HUES48 (cell line): ENCODE data around the gene UBE3D.
"Not testable (repeated sequence)": the region's sequence is repeated elsewhere in the genome, so short reads cannot be mapped to it uniquely, and the experiment has no call there.

Experiments used
- H3K27ac ChIP-seq: one replicate; pipeline ENCODE4 v1.7.0; 2013; ENCODE audit warnings: low read depth, low read length, inconsistent platforms
- H3K27me3 ChIP-seq: 2 replicates; pipeline ENCODE4 v1.6.1; 2013; ENCODE audit warnings: mild to moderate bottlenecking, low read length; ENCODE audit not compliant: control insufficient read depth, insufficient read depth
- H3K36me3 ChIP-seq: 2 replicates; pipeline ENCODE4 v1.6.1; 2013; ENCODE audit warnings: low read length; ENCODE audit not compliant: control insufficient read depth, insufficient read depth
- H3K4me1 ChIP-seq: 2 replicates; pipeline ENCODE4 v1.6.1; 2013; ENCODE audit warnings: mild to moderate bottlenecking, low read length; ENCODE audit not compliant: control insufficient read depth, insufficient read depth
- H3K4me3 ChIP-seq: 2 replicates; pipeline ENCODE4 v1.5.1; 2013; ENCODE audit warnings: mild to moderate bottlenecking, low read depth, low read length
- H3K9ac ChIP-seq: 2 replicates; pipeline ENCODE4 v1.6.1; 2013; ENCODE audit warnings: mild to moderate bottlenecking, low read depth, low read length, moderate library complexity
- H3K9me3 ChIP-seq: 2 replicates; pipeline ENCODE4 v1.6.1; 2013; ENCODE audit warnings: low read length; ENCODE audit not compliant: control insufficient read depth, insufficient read depth

The UBE3D gene

DNA sequence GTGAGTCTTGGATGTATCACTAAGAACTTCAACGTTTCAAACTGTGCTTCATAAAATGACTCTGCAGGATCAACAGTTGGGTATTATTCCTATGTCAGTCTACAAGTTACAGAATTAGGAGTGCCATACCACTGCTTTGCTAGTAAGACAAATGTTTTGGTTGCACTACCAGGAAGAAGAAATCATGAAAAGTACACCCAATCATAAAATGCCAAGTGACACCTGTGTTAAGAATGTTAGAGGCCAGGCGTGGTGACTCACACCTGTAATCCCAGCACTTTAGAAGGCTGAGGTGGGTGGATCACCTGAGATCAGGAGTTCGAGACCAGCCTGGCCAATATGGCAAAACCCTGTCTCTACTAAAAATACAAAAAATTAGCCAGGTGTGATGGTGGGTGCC lies 174.1 kb downstream of the UBE3D start:
- H3K4me3 ChIP-seq, H3K36me3 ChIP-seq, H3K9ac ChIP-seq, H3K9me3 ChIP-seq, H3K27me3 ChIP-seq, H3K27ac ChIP-seq: not testable (repeated sequence)
- H3K4me1 ChIP-seq: peaks cover 15% of the 10 kb centered on the region; the same call in 1 of the 2 replicates

DNA sequence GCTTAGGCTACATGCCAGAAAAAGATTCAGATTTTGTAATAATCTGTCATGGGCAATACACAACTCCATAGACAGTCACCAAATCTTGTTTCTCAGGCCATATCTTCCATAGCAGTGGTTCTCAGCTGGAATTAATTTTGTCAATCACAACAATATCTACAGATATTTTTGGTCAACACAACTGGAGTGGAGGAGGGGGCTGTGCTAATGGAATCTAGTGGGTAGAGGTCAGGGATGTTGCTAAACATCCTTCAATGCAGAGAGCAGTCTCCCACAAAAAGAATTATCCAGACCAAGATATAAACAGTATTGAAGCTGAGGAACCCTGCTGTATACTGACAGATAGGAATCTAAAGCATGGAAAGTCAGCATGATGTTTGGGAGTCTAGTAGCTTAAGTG lies 174.6 kb downstream of the UBE3D start:
- no peak overlapping the region for H3K4me3 ChIP-seq
- no peaks in the 10 kb centered on the region for H3K27me3 ChIP-seq
- H3K9ac ChIP-seq: no peak overlapping the region
- no peaks in the 10 kb centered on the region for H3K36me3 ChIP-seq
- no peaks in the 10 kb centered on the region for H3K9me3 ChIP-seq
- peaks cover 15% of the 10 kb centered on the region; the same call in 1 of the 2 replicates for H3K4me1 ChIP-seq
- no peak overlapping the region for H3K27ac ChIP-seq

DNA sequence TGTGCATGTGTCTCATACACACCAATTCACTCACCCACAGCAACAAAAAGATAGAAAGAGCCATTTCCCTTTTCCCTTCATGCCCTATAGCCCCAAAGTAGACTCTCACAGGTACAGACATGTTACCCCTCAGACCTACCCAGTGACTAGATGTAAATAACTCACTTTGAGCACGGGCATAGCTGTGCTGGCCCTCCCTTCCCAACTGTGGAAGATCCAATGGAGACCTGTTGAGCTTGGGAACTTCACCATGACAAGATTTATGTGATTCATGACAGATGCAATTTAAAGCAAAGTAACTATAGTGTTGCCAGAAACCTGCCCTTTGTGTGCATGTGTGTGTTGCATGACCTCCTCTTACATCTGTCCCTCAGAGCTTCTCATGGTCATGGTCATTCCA lies 175.4 kb downstream of the UBE3D start:
- Histone ChIP-seq H3K4me3 (no peak overlapping the region), H3K9ac (no peak overlapping the region), H3K9me3 (no peaks in the 10 kb centered on the region), H3K27me3 (no peaks in the 10 kb centered on the region), H3K36me3 (no peaks in the 10 kb centered on the region), H3K4me1 (peaks cover 15% of the 10 kb centered on the region; the same call in 1 of the 2 replicates), H3K27ac (no peak overlapping the region)

DNA sequence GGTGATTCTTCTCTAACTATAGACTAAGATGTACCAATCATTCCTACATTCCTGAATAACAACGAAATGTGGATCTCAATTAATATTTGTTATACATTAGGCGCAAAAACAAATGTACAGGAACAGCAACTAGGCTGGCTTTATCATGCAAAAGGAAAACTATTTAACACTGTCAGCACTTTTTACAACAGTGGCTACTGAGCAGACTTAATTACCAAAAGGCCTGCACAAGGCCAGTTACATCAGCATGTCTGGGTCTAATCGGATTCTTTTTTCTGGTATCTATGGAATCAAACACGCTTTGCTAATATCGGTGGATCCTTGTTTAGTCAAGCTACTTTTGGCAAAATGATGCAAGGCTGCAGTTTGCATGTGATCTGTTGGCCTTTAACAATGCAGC lies 176.5 kb downstream of the UBE3D start:
- H3K36me3 ChIP-seq: no peaks in the 10 kb centered on the region
- H3K27me3 ChIP-seq: no peaks in the 10 kb centered on the region
- no peak overlapping the region for H3K27ac ChIP-seq
- peaks cover 15% of the 10 kb centered on the region; the same call in 1 of the 2 replicates for H3K4me1 ChIP-seq
- no peak overlapping the region for H3K9ac ChIP-seq
- no peaks in the 10 kb centered on the region for H3K9me3 ChIP-seq
- H3K4me3 ChIP-seq: no peak overlapping the region

DNA sequence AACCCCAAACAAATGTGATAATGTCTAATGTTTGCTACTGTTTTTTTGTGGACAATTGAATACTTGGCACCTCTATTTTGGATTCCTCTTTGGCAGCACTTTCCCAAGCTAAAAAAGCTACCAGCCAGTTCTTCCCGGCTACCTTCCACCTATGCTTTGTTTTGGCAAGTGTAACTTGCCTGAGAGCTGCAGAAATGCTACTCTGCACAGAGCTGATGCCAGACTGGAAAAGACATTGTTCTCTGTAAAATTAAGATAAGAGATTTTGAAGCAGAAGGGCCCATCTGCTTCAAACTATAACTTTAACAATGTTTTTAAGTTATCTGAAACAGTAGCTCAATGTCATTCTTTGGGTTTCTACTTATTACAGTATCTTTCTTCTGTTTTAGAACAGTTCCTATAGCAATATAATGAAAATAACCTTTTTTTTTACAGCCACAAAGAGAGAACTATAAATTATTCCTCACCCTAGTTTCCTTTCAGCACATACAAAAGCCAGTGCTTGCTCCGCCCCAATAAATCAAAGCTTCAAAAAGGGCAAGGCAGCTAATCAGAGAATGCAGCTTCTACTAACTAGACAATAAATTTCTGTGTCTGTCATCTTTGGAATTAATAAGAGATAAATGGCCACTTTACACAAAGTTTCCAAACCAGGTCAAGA lies 183.1 kb downstream of the UBE3D start:
- H3K9ac ChIP-seq: no peak overlapping the region
- no peak overlapping the region for H3K27ac ChIP-seq
- H3K4me3 ChIP-seq: no peak overlapping the region
- no peaks in the 10 kb centered on the region for H3K36me3 ChIP-seq
- no peaks in the 10 kb centered on the region for H3K9me3 ChIP-seq
- no peaks in the 10 kb centered on the region for H3K4me1 ChIP-seq
- H3K27me3 ChIP-seq: no peaks in the 10 kb centered on the region

DNA sequence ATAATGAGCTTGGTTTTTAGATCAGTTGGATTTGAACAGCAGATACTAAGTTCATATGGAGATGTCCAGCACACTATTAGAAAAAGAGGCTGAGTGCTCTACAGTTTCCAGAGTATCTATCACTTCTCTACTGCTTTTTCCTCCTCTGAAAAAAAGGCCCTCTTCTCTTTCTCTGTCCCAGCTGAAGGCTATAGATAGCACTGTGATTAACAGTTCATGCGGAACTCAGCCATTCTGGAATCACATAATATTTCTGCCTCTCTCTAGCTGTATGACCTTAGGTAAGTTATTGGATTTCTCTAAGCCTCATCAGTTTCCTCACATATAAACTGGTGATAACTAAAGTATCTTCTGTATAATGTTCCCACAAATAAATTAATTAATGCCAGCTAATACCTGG lies 184.1 kb downstream of the UBE3D start:
- no peaks in the 10 kb centered on the region for H3K4me1 ChIP-seq
- no peaks in the 10 kb centered on the region for H3K9me3 ChIP-seq

DNA sequence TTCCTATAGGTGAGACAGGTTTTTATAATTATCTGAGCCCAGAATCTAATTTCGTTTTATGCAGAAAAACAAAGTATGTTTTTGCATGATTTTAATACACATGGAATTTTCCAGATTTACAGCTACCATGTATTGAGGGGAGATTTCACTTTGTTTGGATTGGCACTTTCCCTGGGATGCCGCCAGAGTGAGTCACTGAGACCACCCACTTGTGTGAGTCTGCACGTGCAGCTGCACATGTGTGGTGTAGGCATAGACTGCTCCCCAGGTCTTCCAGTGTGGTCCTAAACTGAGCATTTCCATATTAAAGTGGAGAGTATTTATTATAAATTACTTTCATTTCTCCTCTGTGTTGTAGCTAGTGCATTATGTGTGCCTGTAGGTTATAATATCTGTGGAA lies 186.8 kb downstream of the UBE3D start:
- Histone ChIP-seq H3K4me3 (no peak overlapping the region), H3K27ac (no peak overlapping the region), H3K4me1 (no peaks in the 10 kb centered on the region), H3K9me3 (no peaks in the 10 kb centered on the region), H3K27me3 (no peaks in the 10 kb centered on the region), H3K36me3 (no peaks in the 10 kb centered on the region), H3K9ac (no peak overlapping the region)

More for the DNA sequence above, 184.1 kb downstream of the UBE3D start:
- no peak overlapping the region for H3K4me3 ChIP-seq
- H3K9ac ChIP-seq: no peak overlapping the region
- H3K27me3 ChIP-seq: no peaks in the 10 kb centered on the region
- no peaks in the 10 kb centered on the region for H3K36me3 ChIP-seq
- H3K27ac ChIP-seq: no peak overlapping the region

DNA sequence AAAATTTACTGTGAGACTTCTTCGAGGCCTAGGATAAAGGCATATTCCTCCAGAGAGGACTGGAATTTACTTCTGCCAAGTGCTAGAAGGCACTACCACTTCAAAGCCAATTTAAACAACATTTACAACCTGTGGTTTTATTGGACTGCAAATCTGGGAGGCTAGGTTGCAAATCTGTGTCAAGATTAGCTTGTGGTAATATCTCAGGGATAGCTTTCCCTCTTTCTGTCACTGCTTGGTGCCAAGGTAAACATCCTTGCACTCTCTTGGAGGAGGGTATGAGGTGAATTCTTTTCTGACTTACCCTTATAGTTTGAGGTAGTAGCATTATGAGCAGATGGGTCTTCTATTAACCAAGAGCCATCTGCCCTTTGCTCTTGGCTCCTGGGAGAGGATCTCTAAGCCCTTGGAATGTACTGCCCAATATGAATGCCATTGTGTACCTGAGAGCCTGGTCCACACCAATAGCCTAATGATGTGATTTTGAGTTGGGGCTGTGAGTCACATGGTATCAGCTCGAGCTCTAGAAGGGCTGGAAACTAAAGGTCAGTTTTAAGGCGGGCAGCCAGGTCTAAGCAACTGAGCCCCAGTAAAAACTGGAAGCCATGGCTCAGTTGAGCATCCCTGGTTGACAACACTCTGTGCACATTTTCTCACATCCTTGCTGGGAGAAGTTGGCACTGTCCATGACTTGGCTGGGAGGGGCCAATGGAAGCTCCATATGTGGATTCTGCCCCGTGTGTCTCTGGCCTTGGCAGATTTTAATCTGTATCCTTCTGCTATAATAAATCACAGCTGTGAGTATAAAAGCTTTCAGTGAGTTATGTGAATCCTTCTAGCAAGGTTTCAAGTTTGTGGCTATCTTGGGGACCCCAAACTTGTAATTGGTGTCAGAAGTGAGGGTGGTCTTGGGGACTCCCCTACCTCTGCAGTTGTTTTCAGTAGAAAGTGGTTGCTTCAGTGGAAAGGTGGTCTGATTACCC lies 188.1 kb downstream of the UBE3D start:
- Histone ChIP-seq H3K4me3 (no peak overlapping the region), H3K9ac (no peak overlapping the region), H3K27ac (no peak overlapping the region), H3K9me3 (no peaks in the 10 kb centered on the region), H3K36me3 (no peaks in the 10 kb centered on the region), H3K4me1 (no peaks in the 10 kb centered on the region), H3K27me3 (no peaks in the 10 kb centered on the region)

DNA sequence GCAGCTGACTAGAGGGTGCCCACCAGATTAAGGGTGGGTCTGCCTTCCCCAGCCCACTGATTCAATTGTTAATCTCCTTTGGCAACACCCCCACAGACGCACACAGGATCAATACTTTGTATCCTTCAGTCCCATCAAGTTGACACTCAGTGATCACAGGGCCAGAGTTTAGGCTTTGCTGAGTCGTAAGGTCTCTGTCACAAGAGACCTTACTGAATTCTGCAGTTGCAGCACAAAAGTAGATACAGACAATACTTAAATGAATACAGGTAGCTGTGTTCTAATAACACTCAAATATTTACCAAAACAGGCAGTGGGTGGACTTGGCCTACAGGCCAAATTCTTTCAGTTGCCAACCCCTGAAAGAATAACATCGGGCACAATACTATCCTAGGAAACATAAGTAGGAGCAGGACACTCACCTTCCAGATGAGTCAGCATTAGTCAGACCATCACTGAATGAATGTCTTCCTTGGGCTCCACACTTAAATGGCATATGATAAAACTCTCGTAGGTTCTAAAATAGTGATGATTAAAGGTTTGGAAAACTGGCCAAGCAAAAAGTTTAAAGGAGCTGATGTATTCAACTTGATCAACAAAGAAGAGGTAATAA lies 190.0 kb downstream of the UBE3D start:
- Histone ChIP-seq H3K9ac (no peak overlapping the region), H3K4me1 (no peaks in the 10 kb centered on the region), H3K9me3 (no peaks in the 10 kb centered on the region), H3K27me3 (no peaks in the 10 kb centered on the region), H3K27ac (no peak overlapping the region), H3K4me3 (no peak overlapping the region), H3K36me3 (no peaks in the 10 kb centered on the region)

DNA sequence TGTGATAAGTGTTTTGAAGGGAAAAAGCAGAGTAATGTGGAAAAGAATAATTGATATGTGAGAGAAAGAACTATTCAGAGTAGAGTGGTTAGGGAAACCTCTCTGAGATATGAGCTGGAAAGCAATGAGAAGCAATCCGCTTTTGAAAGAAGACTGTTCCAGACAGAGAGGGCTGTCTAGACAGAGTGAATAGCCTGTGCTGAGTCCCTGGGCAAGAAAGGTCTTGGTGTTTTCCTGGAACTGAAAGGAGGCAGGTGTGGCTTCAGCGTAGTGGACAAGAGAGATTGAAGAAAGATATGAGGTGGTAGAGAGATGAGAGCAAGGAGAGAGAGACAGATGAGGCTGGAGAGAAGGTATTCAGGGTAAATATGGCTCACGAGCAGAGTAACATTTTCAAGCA lies 190.8 kb downstream of the UBE3D start:
- Histone ChIP-seq H3K27ac (no peak overlapping the region), H3K4me1 (no peaks in the 10 kb centered on the region), H3K36me3 (no peaks in the 10 kb centered on the region), H3K9me3 (no peaks in the 10 kb centered on the region), H3K27me3 (no peaks in the 10 kb centered on the region), H3K4me3 (no peak overlapping the region), H3K9ac (no peak overlapping the region)

DNA sequence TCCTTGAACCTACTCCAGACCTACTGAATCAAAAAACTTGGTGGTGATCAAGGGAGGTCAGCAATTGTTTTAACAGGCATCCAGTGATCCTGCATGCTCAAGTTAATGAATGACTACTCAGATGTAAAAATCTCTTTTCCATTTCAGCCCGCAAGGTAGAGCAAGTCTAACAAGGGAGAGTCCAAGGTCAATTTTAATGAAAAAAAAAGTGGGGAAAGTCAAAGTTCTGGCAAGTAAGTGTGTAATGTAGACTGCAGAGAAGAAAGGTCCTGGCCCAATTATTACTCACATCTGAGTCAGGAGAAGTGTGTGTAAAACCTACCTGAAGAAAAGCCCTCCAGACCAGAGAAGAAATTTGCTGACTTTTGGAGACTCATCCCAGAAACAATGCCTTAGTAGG lies 193.5 kb downstream of the UBE3D start:
- Histone ChIP-seq H3K9ac (no peak overlapping the region), H3K36me3 (no peaks in the 10 kb centered on the region), H3K4me1 (0 out of 2 replicates have a peak, but pooled peaks cover 5% of the 10 kb centered on the region), H3K9me3 (no peaks in the 10 kb centered on the region), H3K27me3 (no peaks in the 10 kb centered on the region), H3K27ac (no peak overlapping the region), H3K4me3 (no peak overlapping the region)
